ENCODE data around the gene MGAT1.
"Not testable (repeated sequence)": the region's sequence is repeated elsewhere in the genome, so short reads cannot be mapped to it uniquely, and the experiment has no call there.

Gene MGAT1

GRCh38 chr5:180777475-180777874 is 25.1 kb downstream of the MGAT1 start:
- H3K4me1 ChIP-seq (ENCODE audit: insufficient read depth, low read length), result no peaks in the 10 kb centered on the region
- H3K27me3 ChIP-seq (ENCODE audit: control insufficient read depth in 1 of 2, insufficient read depth in 2 of 2, low read length in 2 of 2), result no peaks in the 10 kb centered on the region
- H3K4me3 ChIP-seq (ENCODE audit: low read depth in 1 of 2, low read length in 2 of 2), result no peak overlapping the region
- H3K9me3 ChIP-seq (ENCODE audit: low read length), result no peaks in the 10 kb centered on the region
- no peak overlapping the region for H3K9ac ChIP-seq (ENCODE audit: low read length)
- H3K36me3 ChIP-seq (ENCODE audit: insufficient read depth, low read length), result no peaks in the 10 kb centered on the region
- no peak overlapping the region for H3K27ac ChIP-seq (ENCODE audit: low read depth, low read length)

- H3K36me3 ChIP-seq (ENCODE audit: insufficient read depth, low read length), result no peaks in the 10 kb centered on the region
- no peaks in the 10 kb centered on the region for H3K9me3 ChIP-seq (ENCODE audit: low read length)
- no peak overlapping the region for H3K27ac ChIP-seq (ENCODE audit: low read depth, low read length)
- H3K9ac ChIP-seq (ENCODE audit: low read length), result no peak overlapping the region
- no peaks in the 10 kb centered on the region for H3K27me3 ChIP-seq (ENCODE audit: control insufficient read depth in 1 of 2, insufficient read depth in 2 of 2, low read length in 2 of 2)
- H3K4me1 ChIP-seq (ENCODE audit: insufficient read depth, low read length), result no peaks in the 10 kb centered on the region
- H3K4me3 ChIP-seq (ENCODE audit: low read depth in 1 of 2, low read length in 2 of 2), result no peak overlapping the region
Measured at GRCh38 chr5:180776376-180776775, 26.2 kb downstream of the MGAT1 start.

GRCh38 chr5:180775624-180776023 is 27.0 kb downstream of the MGAT1 start:
- Histone ChIP-seq H3K36me3 (ENCODE audit: insufficient read depth, low read length) (no peaks in the 10 kb centered on the region), H3K4me3 (ENCODE audit: low read depth in 1 of 2, low read length in 2 of 2) (no peak overlapping the region), H3K27ac (ENCODE audit: low read depth, low read length) (no peak overlapping the region), H3K9ac (ENCODE audit: low read length) (no peak overlapping the region), H3K27me3 (ENCODE audit: control insufficient read depth in 1 of 2, insufficient read depth in 2 of 2, low read length in 2 of 2) (no peaks in the 10 kb centered on the region), H3K4me1 (ENCODE audit: insufficient read depth, low read length) (no peaks in the 10 kb centered on the region), H3K9me3 (ENCODE audit: low read length) (no peaks in the 10 kb centered on the region)

GRCh38 chr5:180771839-180772238 is 30.8 kb downstream of the MGAT1 start:
- no peaks in the 10 kb centered on the region for H3K9me3 ChIP-seq (ENCODE audit: low read length)
- no peak overlapping the region for H3K4me3 ChIP-seq (ENCODE audit: low read depth in 1 of 2, low read length in 2 of 2)
- no peaks in the 10 kb centered on the region for H3K27me3 ChIP-seq (ENCODE audit: control insufficient read depth in 1 of 2, insufficient read depth in 2 of 2, low read length in 2 of 2)
- no peak overlapping the region for H3K9ac ChIP-seq (ENCODE audit: low read length)
- no peaks in the 10 kb centered on the region for H3K36me3 ChIP-seq (ENCODE audit: insufficient read depth, low read length)
- no peaks in the 10 kb centered on the region for H3K4me1 ChIP-seq (ENCODE audit: insufficient read depth, low read length)
- no peak overlapping the region for H3K27ac ChIP-seq (ENCODE audit: low read depth, low read length)

GRCh38 chr5:180769821-180770220 is 32.8 kb downstream of the MGAT1 start:
- Histone ChIP-seq H3K36me3 (ENCODE audit: insufficient read depth, low read length) (no peaks in the 10 kb centered on the region), H3K27ac (ENCODE audit: low read depth, low read length) (no peak overlapping the region), H3K9me3 (ENCODE audit: low read length) (no peaks in the 10 kb centered on the region), H3K4me1 (ENCODE audit: insufficient read depth, low read length) (no peaks in the 10 kb centered on the region), H3K27me3 (ENCODE audit: control insufficient read depth in 1 of 2, insufficient read depth in 2 of 2, low read length in 2 of 2) (no peaks in the 10 kb centered on the region), H3K4me3 (ENCODE audit: low read depth in 1 of 2, low read length in 2 of 2) (no peak overlapping the region), H3K9ac (ENCODE audit: low read length) (no peak overlapping the region)

GRCh38 chr5:180755601-180756000 is 47.0 kb downstream of the MGAT1 start:
- Histone ChIP-seq H3K27ac (ENCODE audit: low read depth, low read length) (no peak overlapping the region), H3K4me3 (ENCODE audit: low read depth in 1 of 2, low read length in 2 of 2) (no peak overlapping the region), H3K9ac (ENCODE audit: low read length) (no peak overlapping the region), H3K27me3 (ENCODE audit: control insufficient read depth in 1 of 2, insufficient read depth in 2 of 2, low read length in 2 of 2) (no peaks in the 10 kb centered on the region), H3K9me3 (ENCODE audit: low read length) (peaks cover 5% of the 10 kb centered on the region), H3K36me3 (ENCODE audit: insufficient read depth, low read length) (no peaks in the 10 kb centered on the region), H3K4me1 (ENCODE audit: insufficient read depth, low read length) (no peaks in the 10 kb centered on the region)

GRCh38 chr5:180744253-180744652 is 58.4 kb downstream of the MGAT1 start:
- H3K4me1 ChIP-seq (ENCODE audit: insufficient read depth, low read length), result no peaks in the 10 kb centered on the region
- H3K9me3 ChIP-seq (ENCODE audit: low read length), result no peaks in the 10 kb centered on the region
- H3K27ac ChIP-seq (ENCODE audit: low read depth, low read length), result no peak overlapping the region
- no peaks in the 10 kb centered on the region for H3K27me3 ChIP-seq (ENCODE audit: control insufficient read depth in 1 of 2, insufficient read depth in 2 of 2, low read length in 2 of 2)
- H3K9ac ChIP-seq (ENCODE audit: low read length), result no peak overlapping the region
- no peak overlapping the region for H3K4me3 ChIP-seq (ENCODE audit: low read depth in 1 of 2, low read length in 2 of 2)
- H3K36me3 ChIP-seq (ENCODE audit: insufficient read depth, low read length), result no peaks in the 10 kb centered on the region

- no peak overlapping the region for H3K4me3 ChIP-seq (ENCODE audit: low read depth in 1 of 2, low read length in 2 of 2)
- H3K9ac ChIP-seq (ENCODE audit: low read length), result no peak overlapping the region
- H3K36me3 ChIP-seq (ENCODE audit: insufficient read depth, low read length), result no peaks in the 10 kb centered on the region
- no peaks in the 10 kb centered on the region for H3K4me1 ChIP-seq (ENCODE audit: insufficient read depth, low read length)
- H3K27ac ChIP-seq (ENCODE audit: low read depth, low read length), result no peak overlapping the region
- H3K9me3 ChIP-seq (ENCODE audit: low read length), result no peaks in the 10 kb centered on the region
- H3K27me3 ChIP-seq (ENCODE audit: control insufficient read depth in 1 of 2, insufficient read depth in 2 of 2, low read length in 2 of 2), result no peaks in the 10 kb centered on the region
Measured at GRCh38 chr5:180742727-180743126, 59.9 kb downstream of the MGAT1 start.

GRCh38 chr5:180740953-180741352 is 61.7 kb downstream of the MGAT1 start:
- not testable (repeated sequence) for H3K4me1 ChIP-seq (ENCODE audit: insufficient read depth, low read length); H3K9me3 ChIP-seq (ENCODE audit: low read length); H3K4me3 ChIP-seq (ENCODE audit: low read depth in 1 of 2, low read length in 2 of 2); H3K27ac ChIP-seq (ENCODE audit: low read depth, low read length); H3K9ac ChIP-seq (ENCODE audit: low read length); H3K36me3 ChIP-seq (ENCODE audit: insufficient read depth, low read length); H3K27me3 ChIP-seq (ENCODE audit: control insufficient read depth in 1 of 2, insufficient read depth in 2 of 2, low read length in 2 of 2)

- Histone ChIP-seq H3K4me1 (ENCODE audit: insufficient read depth, low read length) (no peaks in the 10 kb centered on the region), H3K27ac (ENCODE audit: low read depth, low read length) (no peak within 1 kb of the TSS), H3K36me3 (ENCODE audit: insufficient read depth, low read length) (no peaks in the 10 kb centered on the region), H3K4me3 (ENCODE audit: low read depth in 1 of 2, low read length in 2 of 2) (no peak within 1 kb of the TSS), H3K9ac (ENCODE audit: low read length) (no peak within 1 kb of the TSS), H3K9me3 (ENCODE audit: low read length) (no peaks in the 10 kb centered on the region), H3K27me3 (ENCODE audit: control insufficient read depth in 1 of 2, insufficient read depth in 2 of 2, low read length in 2 of 2) (no peaks in the 10 kb centered on the region)
Measured at GRCh38 chr5:180739958-180740357, 62.6 kb downstream of the MGAT1 start, which contains the start of gene OR2Y1. Gene OR2Y1 (minus strand): TSS chr5:180740058. CDS start chr5:180740058, 0 bp downstream.

GRCh38 chr5:180739271-180739670 is 63.3 kb downstream of the MGAT1 start:
- no peak overlapping the region for H3K27ac ChIP-seq (ENCODE audit: low read depth, low read length)
- H3K9ac ChIP-seq (ENCODE audit: low read length), result no peak overlapping the region
- H3K4me1 ChIP-seq (ENCODE audit: insufficient read depth, low read length), result no peaks in the 10 kb centered on the region
- no peaks in the 10 kb centered on the region for H3K27me3 ChIP-seq (ENCODE audit: control insufficient read depth in 1 of 2, insufficient read depth in 2 of 2, low read length in 2 of 2)
- no peaks in the 10 kb centered on the region for H3K36me3 ChIP-seq (ENCODE audit: insufficient read depth, low read length)
- no peak overlapping the region for H3K4me3 ChIP-seq (ENCODE audit: low read depth in 1 of 2, low read length in 2 of 2)
- H3K9me3 ChIP-seq (ENCODE audit: low read length), result no peaks in the 10 kb centered on the region

GRCh38 chr5:180736536-180736935 is 66.1 kb downstream of the MGAT1 start:
- no peak overlapping the region for H3K27ac ChIP-seq (ENCODE audit: low read depth, low read length)
- no peak overlapping the region for H3K4me3 ChIP-seq (ENCODE audit: low read depth in 1 of 2, low read length in 2 of 2)
- no peaks in the 10 kb centered on the region for H3K4me1 ChIP-seq (ENCODE audit: insufficient read depth, low read length)
- no peaks in the 10 kb centered on the region for H3K9me3 ChIP-seq (ENCODE audit: low read length)
- H3K36me3 ChIP-seq (ENCODE audit: insufficient read depth, low read length), result no peaks in the 10 kb centered on the region
- no peaks in the 10 kb centered on the region for H3K27me3 ChIP-seq (ENCODE audit: control insufficient read depth in 1 of 2, insufficient read depth in 2 of 2, low read length in 2 of 2)
- no peak overlapping the region for H3K9ac ChIP-seq (ENCODE audit: low read length)
